ENCODE results near the gene PPP2R2D. TPM values are rescaled to one million over a fixed set of nuclear protein-coding genes. Genes with fewer than 3 reads are reported as not detected.

The PPP2R2D gene
- polyA plus RNA-seq, 1 experiment: 27.2 TPM

GRCh38 chr10:131933016-131933695, 32.3 kb downstream of the PPP2R2D start:
- peaks cover 7% of the 10 kb centered on the region; the same call in 1 of the 2 replicates for H3K9me3 ChIP-seq (ENCODE audit: control insufficient read depth, insufficient read depth, low read length)
- no peak overlapping the region for H3K4me3 ChIP-seq (ENCODE audit: low read depth, low read length)
- DNase-seq (ENCODE audit: low read depth, low spot score): no peak
- H3K27me3 ChIP-seq (ENCODE audit: control insufficient read depth, insufficient read depth, low read length): no peaks in the 10 kb centered on the region
- TF ChIP-seq, protein P1, sequence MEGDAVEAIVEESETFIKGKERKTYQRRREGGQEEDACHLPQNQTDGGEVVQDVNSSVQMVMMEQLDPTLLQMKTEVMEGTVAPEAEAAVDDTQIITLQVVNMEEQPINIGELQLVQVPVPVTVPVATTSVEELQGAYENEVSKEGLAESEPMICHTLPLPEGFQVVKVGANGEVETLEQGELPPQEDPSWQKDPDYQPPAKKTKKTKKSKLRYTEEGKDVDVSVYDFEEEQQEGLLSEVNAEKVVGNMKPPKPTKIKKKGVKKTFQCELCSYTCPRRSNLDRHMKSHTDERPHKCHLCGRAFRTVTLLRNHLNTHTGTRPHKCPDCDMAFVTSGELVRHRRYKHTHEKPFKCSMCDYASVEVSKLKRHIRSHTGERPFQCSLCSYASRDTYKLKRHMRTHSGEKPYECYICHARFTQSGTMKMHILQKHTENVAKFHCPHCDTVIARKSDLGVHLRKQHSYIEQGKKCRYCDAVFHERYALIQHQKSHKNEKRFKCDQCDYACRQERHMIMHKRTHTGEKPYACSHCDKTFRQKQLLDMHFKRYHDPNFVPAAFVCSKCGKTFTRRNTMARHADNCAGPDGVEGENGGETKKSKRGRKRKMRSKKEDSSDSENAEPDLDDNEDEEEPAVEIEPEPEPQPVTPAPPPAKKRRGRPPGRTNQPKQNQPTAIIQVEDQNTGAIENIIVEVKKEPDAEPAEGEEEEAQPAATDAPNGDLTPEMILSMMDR (IDR thresholded peaks at IDR 0.05; ENCODE audit: low read depth, low read length): no peak
- no peak overlapping the region for H3K27ac ChIP-seq (ENCODE audit: low read depth, low read length)
- CTCF ChIA-PET: no interaction called here
- POLR2A ChIA-PET: interaction anchor here (0.7 kb wide), 1 partner anchor 28 kb away, joined by 4 read pairs; no protein-coding TSS in a partner anchor

GRCh38 chr10:131933696-131934086, 32.9 kb downstream of the PPP2R2D start:
- TF ChIP-seq, protein P1 (IDR thresholded peaks at IDR 0.05; ENCODE audit: low read depth, low read length): no peak
- peaks cover 7% of the 10 kb centered on the region; the same call in 1 of the 2 replicates for H3K9me3 ChIP-seq (ENCODE audit: control insufficient read depth, insufficient read depth, low read length)
- no peak for DNase-seq (ENCODE audit: low read depth, low spot score)
- ChIA-PET CTCF (no interaction called here), POLR2A (no interaction called here)
- no peak overlapping the region for H3K4me3 ChIP-seq (ENCODE audit: low read depth, low read length)
- H3K27ac ChIP-seq (ENCODE audit: low read depth, low read length): no peak overlapping the region
- no peaks in the 10 kb centered on the region for H3K27me3 ChIP-seq (ENCODE audit: control insufficient read depth, insufficient read depth, low read length)

GRCh38 chr10:131934769-131935168, 34.0 kb downstream of the PPP2R2D start:
- CTCF ChIA-PET: interaction anchor here (1.0 kb wide), 1 partner anchor 88 kb away, joined by 3 read pairs; no protein-coding TSS in a partner anchor

GRCh38 chr10:131935260-131935659, 34.5 kb downstream of the PPP2R2D start:
- Histone ChIP-seq H3K27ac (ENCODE audit: low read depth, low read length) (no peak overlapping the region), H3K27me3 (ENCODE audit: control insufficient read depth, insufficient read depth, low read length) (no peaks in the 10 kb centered on the region), H3K4me3 (ENCODE audit: low read depth, low read length) (no peak overlapping the region), H3K9me3 (ENCODE audit: control insufficient read depth, insufficient read depth, low read length) (peaks cover 7% of the 10 kb centered on the region; the same call in 1 of the 2 replicates)
- CTCF ChIA-PET: interaction anchor here (1.0 kb wide), 1 partner anchor 88 kb away, joined by 3 read pairs; no protein-coding TSS in a partner anchor
- POLR2A ChIA-PET: no interaction called here
- TF ChIP-seq, protein P1 (IDR thresholded peaks at IDR 0.05; ENCODE audit: low read depth, low read length): no peak
- DNase-seq (ENCODE audit: low read depth, low spot score): no peak

More at GRCh38 chr10:131934769-131935168, 34.0 kb downstream of the PPP2R2D start:
- POLR2A ChIA-PET: no interaction called here
- Histone ChIP-seq H3K4me3 (ENCODE audit: low read depth, low read length) (no peak overlapping the region), H3K9me3 (ENCODE audit: control insufficient read depth, insufficient read depth, low read length) (peaks cover 7% of the 10 kb centered on the region; the same call in 1 of the 2 replicates), H3K27ac (ENCODE audit: low read depth, low read length) (no peak overlapping the region), H3K27me3 (ENCODE audit: control insufficient read depth, insufficient read depth, low read length) (no peaks in the 10 kb centered on the region)
- TF ChIP-seq, protein P1 (IDR thresholded peaks at IDR 0.05; ENCODE audit: low read depth, low read length): no peak
- no peak for DNase-seq (ENCODE audit: low read depth, low spot score)

DNA sequence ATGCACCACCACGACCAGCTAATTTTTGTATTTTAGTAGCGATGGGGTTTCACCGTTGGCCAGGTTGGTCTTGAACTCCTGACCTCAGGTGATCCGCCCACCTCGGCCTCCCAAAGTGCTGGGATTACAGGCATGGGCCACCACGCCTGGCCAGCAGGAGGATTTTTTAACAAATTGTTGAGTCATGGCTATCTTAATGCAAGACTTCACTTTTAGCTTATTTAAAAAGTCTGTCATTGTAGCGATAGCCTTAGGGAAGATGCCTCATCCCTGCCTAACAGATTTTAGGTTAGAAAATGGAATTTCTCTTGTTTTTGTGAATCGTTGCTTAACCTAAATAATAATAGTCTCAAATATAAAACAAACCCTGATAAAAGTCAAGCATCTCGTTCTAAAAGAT, 35.5 kb downstream of the PPP2R2D start:
- ChIA-PET CTCF (interaction anchor here (1.0 to 1.5 kb wide), 2 partner anchors 9 to 51 kb away, joined by 3 to 4 read pairs; no protein-coding TSS in a partner anchor), POLR2A (no interaction called here)
- no peaks in the 10 kb centered on the region for H3K27me3 ChIP-seq (ENCODE audit: control insufficient read depth, insufficient read depth, low read length)
- no peak overlapping the region for H3K27ac ChIP-seq (ENCODE audit: low read depth, low read length)
- TF ChIP-seq, protein P1 (IDR thresholded peaks at IDR 0.05; ENCODE audit: low read depth, low read length): no peak
- DNase-seq (ENCODE audit: low read depth, low spot score): no peak
- peaks cover 7% of the 10 kb centered on the region; the same call in 1 of the 2 replicates for H3K9me3 ChIP-seq (ENCODE audit: control insufficient read depth, insufficient read depth, low read length)
- no peak overlapping the region for H3K4me3 ChIP-seq (ENCODE audit: low read depth, low read length)
